ENCODE data around the gene TMEM237.

Gene TMEM237

GRCh38 chr2:201633661-201634249 is 9.5 kb downstream of the TMEM237 start:
- no peak for TF ChIP-seq EZH2phosphoT487 (IDR thresholded peaks at IDR 0.05; ENCODE audit: low read length)
- no peak for TF ChIP-seq EZH2 (optimal IDR thresholded peaks at IDR 0.05; ENCODE audit: low read depth, low read length)
- TF ChIP-seq, protein P1, sequence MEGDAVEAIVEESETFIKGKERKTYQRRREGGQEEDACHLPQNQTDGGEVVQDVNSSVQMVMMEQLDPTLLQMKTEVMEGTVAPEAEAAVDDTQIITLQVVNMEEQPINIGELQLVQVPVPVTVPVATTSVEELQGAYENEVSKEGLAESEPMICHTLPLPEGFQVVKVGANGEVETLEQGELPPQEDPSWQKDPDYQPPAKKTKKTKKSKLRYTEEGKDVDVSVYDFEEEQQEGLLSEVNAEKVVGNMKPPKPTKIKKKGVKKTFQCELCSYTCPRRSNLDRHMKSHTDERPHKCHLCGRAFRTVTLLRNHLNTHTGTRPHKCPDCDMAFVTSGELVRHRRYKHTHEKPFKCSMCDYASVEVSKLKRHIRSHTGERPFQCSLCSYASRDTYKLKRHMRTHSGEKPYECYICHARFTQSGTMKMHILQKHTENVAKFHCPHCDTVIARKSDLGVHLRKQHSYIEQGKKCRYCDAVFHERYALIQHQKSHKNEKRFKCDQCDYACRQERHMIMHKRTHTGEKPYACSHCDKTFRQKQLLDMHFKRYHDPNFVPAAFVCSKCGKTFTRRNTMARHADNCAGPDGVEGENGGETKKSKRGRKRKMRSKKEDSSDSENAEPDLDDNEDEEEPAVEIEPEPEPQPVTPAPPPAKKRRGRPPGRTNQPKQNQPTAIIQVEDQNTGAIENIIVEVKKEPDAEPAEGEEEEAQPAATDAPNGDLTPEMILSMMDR (IDR thresholded peaks at IDR 0.05; ENCODE audit: low read length), result no peak
- H3K9ac ChIP-seq (ENCODE audit: low read length), result no peak overlapping the region
- no peaks in the 10 kb centered on the region for H3K4me1 ChIP-seq (ENCODE audit: low read length)
- DNase-seq, result no peak
- H3F3A ChIP-seq (ENCODE audit: insufficient read depth, low read length), result no peaks in the 10 kb centered on the region
- no peaks in the 10 kb centered on the region for H3K9me2 ChIP-seq (replicated peaks; ENCODE audit: insufficient read depth, low read length)
- H4K20me1 ChIP-seq (ENCODE audit: insufficient read depth, low read length), result no peaks in the 10 kb centered on the region
- H3K27ac ChIP-seq (ENCODE audit: low read length), result no peak overlapping the region
- no peaks in the 10 kb centered on the region for H3K79me2 ChIP-seq (ENCODE audit: low read length)
- H3K4me3 ChIP-seq (ENCODE audit: low read length), result no peak overlapping the region
- no peak overlapping the region for H3K4me2 ChIP-seq (ENCODE audit: low read depth, low read length)
- H3K9me3 ChIP-seq (replicated peaks; ENCODE audit: insufficient read depth, low read length), result no peaks in the 10 kb centered on the region
- no peaks in the 10 kb centered on the region for H3K36me3 ChIP-seq (replicated peaks; ENCODE audit: insufficient read depth, low read length)
- no peak overlapping the region for H2AFZ ChIP-seq (ENCODE audit: low read length)
- H3K27me3 ChIP-seq (replicated peaks; ENCODE audit: insufficient read depth, low read length), result no peaks in the 10 kb centered on the region

GRCh38 chr2:201631041-201631440 is 12.3 kb downstream of the TMEM237 start:
- Histone ChIP-seq H3K4me1 (ENCODE audit: low read length) (no peaks in the 10 kb centered on the region), H3K36me3 (replicated peaks; ENCODE audit: insufficient read depth, low read length) (no peaks in the 10 kb centered on the region), H4K20me1 (ENCODE audit: insufficient read depth, low read length) (no peaks in the 10 kb centered on the region), H3K9me3 (replicated peaks; ENCODE audit: insufficient read depth, low read length) (no peaks in the 10 kb centered on the region), H3K4me3 (ENCODE audit: low read length) (no peak overlapping the region), H3F3A (ENCODE audit: insufficient read depth, low read length) (no peaks in the 10 kb centered on the region), H3K4me2 (ENCODE audit: low read depth, low read length) (no peak overlapping the region), H3K79me2 (ENCODE audit: low read length) (no peaks in the 10 kb centered on the region), H3K9me2 (replicated peaks; ENCODE audit: insufficient read depth, low read length) (no peaks in the 10 kb centered on the region), H3K27ac (ENCODE audit: low read length) (no peak overlapping the region), H2AFZ (ENCODE audit: low read length) (no peak overlapping the region), H3K9ac (ENCODE audit: low read length) (no peak overlapping the region), H3K27me3 (replicated peaks; ENCODE audit: insufficient read depth, low read length) (no peaks in the 10 kb centered on the region)
- no peak for DNase-seq
- TF ChIP-seq EZH2 (optimal IDR thresholded peaks at IDR 0.05; ENCODE audit: low read depth, low read length), result no peak
- TF ChIP-seq, protein P1 (IDR thresholded peaks at IDR 0.05; ENCODE audit: low read length), result no peak

DNA sequence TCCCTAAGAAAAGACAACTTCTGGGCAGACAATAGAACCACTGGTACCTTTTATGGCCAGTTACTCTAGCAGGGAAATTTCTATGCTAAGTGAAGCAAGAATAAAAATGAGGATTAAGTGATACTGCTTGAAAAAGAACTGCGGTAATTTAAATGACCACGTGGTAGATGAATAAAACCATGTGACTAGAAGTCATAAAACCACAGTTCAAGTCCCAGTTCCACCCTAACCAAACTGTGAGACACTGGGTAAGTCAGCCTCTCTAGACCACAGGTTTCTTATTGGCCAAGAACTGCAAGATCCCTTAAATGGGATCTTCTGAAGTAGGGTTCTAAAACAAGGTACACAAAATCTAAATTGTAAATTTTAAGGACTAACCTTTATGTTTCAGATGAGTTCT is 12.7 kb downstream of the TMEM237 start:
- Histone ChIP-seq H3K79me2 (ENCODE audit: low read length) (no peaks in the 10 kb centered on the region), H3K9me3 (replicated peaks; ENCODE audit: insufficient read depth, low read length) (no peaks in the 10 kb centered on the region), H3K9me2 (replicated peaks; ENCODE audit: insufficient read depth, low read length) (no peaks in the 10 kb centered on the region), H3K27me3 (replicated peaks; ENCODE audit: insufficient read depth, low read length) (no peaks in the 10 kb centered on the region), H3K4me1 (ENCODE audit: low read length) (no peaks in the 10 kb centered on the region), H3K36me3 (replicated peaks; ENCODE audit: insufficient read depth, low read length) (no peaks in the 10 kb centered on the region), H2AFZ (ENCODE audit: low read length) (no peak overlapping the region), H3K4me2 (ENCODE audit: low read depth, low read length) (no peak overlapping the region), H3F3A (ENCODE audit: insufficient read depth, low read length) (no peaks in the 10 kb centered on the region), H4K20me1 (ENCODE audit: insufficient read depth, low read length) (no peaks in the 10 kb centered on the region), H3K4me3 (ENCODE audit: low read length) (no peak overlapping the region), H3K9ac (ENCODE audit: low read length) (no peak overlapping the region), H3K27ac (ENCODE audit: low read length) (no peak overlapping the region)
- TF ChIP-seq, protein P1 (IDR thresholded peaks at IDR 0.05; ENCODE audit: low read length), result no peak
- TF ChIP-seq EZH2 (optimal IDR thresholded peaks at IDR 0.05; ENCODE audit: low read depth, low read length), result no peak
- no peak for TF ChIP-seq EZH2phosphoT487 (IDR thresholded peaks at IDR 0.05; ENCODE audit: low read length)
- DNase-seq, result no peak
